NCI-H1105 (cell line): ENCODE measurements around the gene SLIT3.

ENCODE experiments used
- DNase-seq: peaks from one replicate; lab custom pipeline; 2025; lab: John Stamatoyannopoulos, UW

SLIT3 gene

GRCh38 chr5:169299191-169299662 lies 1.7 kb downstream of the SLIT3 start:
- DNase-seq: no peak

GRCh38 chr5:169298193-169298592 lies 2.7 kb downstream of the SLIT3 start:
- DNase-seq: no peak

- no peak for DNase-seq
These were observed 4.4 kb downstream of the SLIT3 start for GRCh38 chr5:169296419-169297143.

GRCh38 chr5:169295306-169295705 lies 5.6 kb downstream of the SLIT3 start:
- no peak for DNase-seq

- no peak for DNase-seq
These were observed 6.3 kb downstream of the SLIT3 start for GRCh38 chr5:169294621-169295020.

- no peak for DNase-seq
These were observed 9.1 kb downstream of the SLIT3 start for GRCh38 chr5:169291877-169292276.

GRCh38 chr5:169290895-169291294 lies 10.0 kb downstream of the SLIT3 start:
- DNase-seq: no peak

GRCh38 chr5:169289520-169289919 lies 11.4 kb downstream of the SLIT3 start:
- no peak for DNase-seq

GRCh38 chr5:169288066-169288930 lies 12.6 kb downstream of the SLIT3 start:
- DNase-seq: no peak

- DNase-seq: no peak
These were observed 13.4 kb downstream of the SLIT3 start for GRCh38 chr5:169287529-169287928.

- no peak for DNase-seq
These were observed 14.2 kb downstream of the SLIT3 start for GRCh38 chr5:169286572-169287300.

- no peak for DNase-seq
These were observed 17.1 kb downstream of the SLIT3 start for GRCh38 chr5:169283887-169284286.

- DNase-seq: no peak
These were observed 19.3 kb downstream of the SLIT3 start for GRCh38 chr5:169281625-169282024.

GRCh38 chr5:169280696-169281095 lies 20.2 kb downstream of the SLIT3 start:
- no peak for DNase-seq

GRCh38 chr5:169280286-169280685 lies 20.7 kb downstream of the SLIT3 start:
- no peak for DNase-seq

- DNase-seq: no peak
These were observed 21.8 kb downstream of the SLIT3 start for GRCh38 chr5:169279125-169279524.

- DNase-seq: no peak
These were observed 27.1 kb downstream of the SLIT3 start for GRCh38 chr5:169273881-169274280.

GRCh38 chr5:169273451-169273850 lies 27.5 kb downstream of the SLIT3 start:
- no peak for DNase-seq

GRCh38 chr5:169272731-169273427 lies 28.1 kb downstream of the SLIT3 start:
- no peak for DNase-seq

GRCh38 chr5:169272111-169272510 lies 28.8 kb downstream of the SLIT3 start:
- no peak for DNase-seq

GRCh38 chr5:169270827-169271226 lies 30.1 kb downstream of the SLIT3 start:
- DNase-seq: no peak

GRCh38 chr5:169268019-169268418 lies 32.9 kb downstream of the SLIT3 start:
- DNase-seq: no peak
